GM18858 (cell line): Measurements from ENCODE around the gene SPOCK1.
"Not testable (repeated sequence)": the region's sequence is repeated elsewhere in the genome, so short reads cannot be mapped to it uniquely, and the experiment has no call there.

Experiments used
- ATAC-seq: cut with Tn5 transposase; IDR thresholded peaks from one replicate; pipeline ENCODE4 v1.9.1; 2021; ENCODE audit not compliant: unreplicated experiment

Gene SPOCK1

DNA sequence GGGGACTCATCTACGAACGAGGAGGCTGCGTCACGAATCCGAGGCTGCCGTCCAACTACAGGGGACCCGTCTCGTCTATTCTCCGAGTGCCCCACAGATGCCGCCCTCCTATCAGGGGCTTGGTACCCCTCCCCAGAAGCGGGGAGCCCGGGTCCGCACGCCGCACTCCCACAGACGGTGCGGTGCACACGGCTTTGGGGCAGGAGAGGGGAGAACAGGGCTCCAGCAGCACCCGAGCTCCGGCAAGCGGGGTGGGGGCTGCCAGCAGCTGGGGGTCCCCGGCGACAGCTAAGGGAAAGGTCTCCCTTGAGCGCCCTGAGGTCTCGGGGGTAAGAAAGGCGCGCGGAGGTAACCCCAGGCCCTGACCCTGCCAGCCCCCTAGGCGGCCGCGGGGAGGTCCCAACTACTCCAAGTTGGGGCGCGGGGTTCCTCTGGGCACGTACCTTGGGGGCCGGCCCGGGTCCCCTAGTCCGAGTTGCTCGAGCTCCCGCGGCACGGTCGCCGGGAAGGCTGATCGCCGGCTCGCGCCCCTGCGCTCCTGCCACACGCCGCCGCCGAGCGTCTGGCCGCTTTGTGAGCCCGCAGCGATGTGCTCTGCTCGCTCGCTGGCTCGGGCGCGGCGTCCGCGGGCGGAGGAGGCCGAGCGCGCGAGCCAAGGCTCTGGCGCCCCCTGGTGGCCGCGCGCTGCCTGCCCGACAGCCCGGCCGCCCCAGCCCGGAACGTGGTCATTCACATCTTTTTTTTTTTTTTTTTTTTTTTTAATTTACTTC, at the start of gene SPOCK1:
TSS of gene SPOCK1 (minus strand) at position 591 of the 770 bp plus-strand sequence.
- peak; percentile 71 for ATAC-seq

DNA sequence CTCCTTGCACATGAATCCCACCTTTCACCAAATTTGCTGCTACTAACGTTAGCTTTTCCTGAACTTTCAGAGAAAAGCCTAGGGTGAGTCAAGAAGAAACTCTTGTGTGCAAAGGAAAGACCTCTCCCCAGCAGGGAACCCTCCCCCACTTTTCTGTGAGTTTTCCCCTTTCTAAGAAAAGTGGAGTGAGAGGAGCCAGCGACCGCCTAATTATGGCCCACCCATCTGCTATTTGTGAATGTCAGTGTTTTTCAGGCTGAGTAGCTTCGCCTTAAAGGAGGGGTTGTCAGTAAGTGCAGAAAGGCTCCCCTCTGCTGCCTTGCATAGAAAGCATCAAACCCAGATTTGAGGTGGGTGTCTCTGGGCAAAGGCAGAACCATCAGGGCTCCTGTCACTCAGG, 46.8 kb upstream of the SPOCK1 start:
- no peak for ATAC-seq

DNA sequence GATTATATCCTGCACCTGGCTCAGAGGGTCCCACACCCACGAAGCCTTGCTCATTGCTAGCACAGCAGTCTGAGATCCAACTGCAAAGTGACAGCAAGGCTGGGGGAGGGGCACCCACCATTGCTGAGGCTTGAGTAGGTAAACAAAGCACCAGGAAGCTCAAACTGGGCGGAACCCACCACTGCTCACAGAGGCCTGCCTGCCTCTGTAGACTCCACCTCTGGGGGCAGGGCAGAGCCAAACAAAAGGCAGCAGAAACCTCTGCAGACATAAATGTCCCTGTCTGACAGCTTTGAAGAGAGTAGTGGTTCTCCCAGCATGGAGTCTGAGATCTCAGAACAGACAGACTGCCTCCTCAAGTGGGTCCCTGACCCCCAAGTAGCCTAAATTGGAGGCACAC, 36.3 kb upstream of the SPOCK1 start:
- ATAC-seq, result not testable (repeated sequence)

DNA sequence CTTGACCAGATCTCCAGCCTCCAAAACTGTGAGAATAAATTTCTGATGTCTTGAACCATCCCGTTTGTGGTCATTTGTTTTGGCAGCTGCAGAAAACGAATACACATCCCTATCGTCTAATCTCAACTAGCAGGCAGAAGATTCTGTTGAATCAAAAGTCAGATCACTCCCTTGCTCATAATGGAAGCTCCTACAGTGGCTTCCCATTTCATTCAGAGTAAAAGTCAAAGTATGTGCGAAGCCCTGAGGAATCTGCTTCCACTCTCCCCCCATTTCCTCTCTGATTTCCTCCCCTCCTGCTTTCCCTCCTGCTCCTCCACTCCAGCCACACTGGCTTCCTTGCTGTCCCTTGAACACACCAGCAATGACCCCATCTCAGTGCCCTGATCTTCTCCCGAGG, 34.8 kb upstream of the SPOCK1 start:
- no peak for ATAC-seq

DNA sequence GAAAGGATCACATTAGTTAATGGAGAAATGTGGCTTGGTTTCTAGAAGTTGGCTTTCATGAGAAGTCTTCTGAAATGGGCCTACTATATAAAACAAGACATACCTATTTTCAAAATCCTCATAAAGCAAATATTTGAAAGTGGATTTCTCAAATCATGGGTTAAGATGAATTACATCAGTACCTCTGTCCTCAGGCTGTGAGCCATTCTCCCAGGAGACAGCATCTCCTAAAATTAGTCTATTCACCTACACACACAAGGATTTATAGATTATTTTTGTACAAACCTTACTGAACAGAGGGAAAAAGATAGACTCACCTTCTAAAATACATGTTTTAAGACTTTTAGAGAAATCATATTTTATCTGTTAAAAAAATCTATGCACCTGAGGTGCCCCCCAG, 32.1 kb upstream of the SPOCK1 start:
- no peak for ATAC-seq

DNA sequence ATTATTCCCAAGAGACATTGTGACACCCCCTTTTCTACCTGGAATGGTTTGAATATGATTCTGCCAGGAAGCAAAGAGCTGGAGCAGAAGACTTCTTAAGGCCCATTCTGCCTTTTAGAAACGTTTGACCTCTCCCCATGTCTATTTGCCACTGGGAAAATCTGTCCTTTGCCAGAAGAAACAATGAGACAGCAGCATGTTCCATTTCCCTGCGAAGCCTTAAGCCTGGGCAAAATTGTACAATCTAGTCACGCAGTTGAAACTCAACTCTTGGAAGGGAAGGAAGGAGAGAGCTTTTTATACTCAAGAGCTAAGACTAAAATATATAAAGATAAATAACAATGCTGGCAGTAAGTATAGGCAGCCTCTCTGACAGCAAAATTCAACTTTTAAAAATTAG, 22.1 kb upstream of the SPOCK1 start:
- no peak for ATAC-seq

DNA sequence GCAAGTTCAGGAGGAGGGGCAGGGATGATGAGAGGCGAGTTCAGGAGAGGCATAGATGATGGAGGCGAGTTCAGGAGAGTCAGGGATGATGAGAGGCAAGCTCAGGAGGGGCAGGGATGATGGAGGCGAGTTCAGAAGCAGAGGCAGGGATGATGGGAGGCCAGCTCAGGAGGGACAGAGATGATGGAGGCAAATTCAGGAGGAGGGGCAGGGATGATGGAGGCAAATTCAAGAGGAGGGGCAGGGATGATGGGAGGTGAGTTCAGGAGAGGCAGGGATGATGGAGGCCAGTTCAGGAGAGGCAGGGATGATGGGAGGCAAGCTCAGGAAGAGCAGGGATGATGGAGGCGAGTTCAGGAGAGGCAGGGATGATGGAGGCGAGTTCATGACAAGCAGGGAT, 17.8 kb upstream of the SPOCK1 start:
- ATAC-seq, result no peak

DNA sequence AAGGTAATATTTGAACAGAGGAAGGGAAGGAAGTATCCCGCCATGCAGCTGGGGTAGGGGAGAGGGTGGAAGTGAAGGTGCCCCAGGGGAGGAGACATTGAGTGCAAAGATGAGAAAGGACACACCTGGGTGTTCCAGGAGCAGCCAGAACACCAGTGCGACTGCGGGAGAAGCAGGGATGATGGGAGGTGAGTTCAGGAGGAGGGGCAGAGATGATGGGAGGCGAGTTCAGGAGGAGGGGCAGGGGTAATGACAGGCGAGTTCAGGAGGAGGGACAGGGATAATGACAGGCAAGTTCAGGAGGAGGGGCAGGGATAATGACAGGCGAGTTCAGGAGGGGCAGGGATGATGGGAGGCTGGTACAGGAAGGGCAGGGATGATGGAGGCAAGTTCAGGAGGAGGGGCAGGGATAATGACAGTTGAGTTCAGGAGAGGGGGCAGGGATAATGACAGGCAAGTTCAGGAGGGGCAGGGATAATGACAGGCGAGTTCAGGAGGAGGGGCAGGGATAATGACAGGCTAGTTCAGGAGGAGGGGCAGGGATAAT, 17.2 kb upstream of the SPOCK1 start:
- ATAC-seq, result no peak

DNA sequence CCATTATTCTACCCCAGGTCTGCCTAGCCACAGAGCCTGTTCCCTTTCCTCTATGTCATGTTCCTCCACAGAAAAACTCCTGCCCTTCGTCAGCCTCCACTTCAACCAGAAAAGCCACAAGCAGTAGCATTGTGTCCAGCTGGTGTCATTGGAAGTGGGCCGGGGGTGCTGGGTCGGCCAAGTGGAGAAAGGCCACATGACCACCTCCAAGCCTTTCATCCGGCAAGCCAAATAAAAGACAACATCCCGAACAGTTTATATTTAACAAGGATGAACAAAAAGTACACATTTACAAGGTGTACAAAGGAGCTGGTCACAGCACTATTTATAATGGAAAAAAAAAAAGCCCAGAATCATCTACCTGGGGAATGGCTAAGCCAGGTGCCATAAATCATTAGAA, 16.1 kb upstream of the SPOCK1 start:
- no peak for ATAC-seq

DNA sequence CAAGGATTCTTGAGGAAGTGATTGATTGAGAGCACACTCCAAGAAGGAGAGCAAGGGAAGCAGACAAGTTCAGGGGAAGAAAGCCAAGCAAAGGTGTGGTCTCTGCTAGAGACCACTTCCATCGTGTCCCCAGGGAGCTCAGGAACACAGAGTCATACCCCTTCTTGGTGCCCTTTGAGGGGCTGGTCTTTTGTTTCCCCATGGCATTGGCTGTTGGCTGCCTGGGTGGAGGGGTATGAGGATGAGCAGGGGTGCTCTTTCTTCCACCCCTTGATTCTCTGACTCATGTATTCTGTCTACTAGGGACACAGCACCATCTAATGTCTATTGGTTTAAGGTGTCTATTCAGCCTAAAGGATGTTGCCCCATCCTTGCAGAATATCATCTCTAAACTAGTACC, 11.5 kb upstream of the SPOCK1 start:
- no peak for ATAC-seq

DNA sequence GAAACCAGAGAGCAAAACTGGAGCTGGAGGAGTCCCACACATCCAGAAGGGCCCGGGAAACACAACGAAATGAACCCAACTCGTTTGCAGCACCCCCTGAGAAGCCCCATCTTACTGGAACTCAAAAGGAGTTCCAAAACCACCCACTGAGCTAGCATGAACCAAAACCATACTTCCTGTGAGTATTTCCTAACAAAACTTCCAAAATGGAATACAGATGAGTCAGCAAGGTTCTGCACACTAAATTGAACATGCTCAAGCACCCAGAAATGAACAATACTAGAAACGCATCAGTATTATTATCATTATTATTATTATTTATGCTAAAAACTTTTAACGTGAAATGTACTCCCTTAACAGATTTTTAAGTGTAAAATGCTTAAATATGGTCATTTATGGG, 8.0 kb upstream of the SPOCK1 start:
- ATAC-seq, result no peak

DNA sequence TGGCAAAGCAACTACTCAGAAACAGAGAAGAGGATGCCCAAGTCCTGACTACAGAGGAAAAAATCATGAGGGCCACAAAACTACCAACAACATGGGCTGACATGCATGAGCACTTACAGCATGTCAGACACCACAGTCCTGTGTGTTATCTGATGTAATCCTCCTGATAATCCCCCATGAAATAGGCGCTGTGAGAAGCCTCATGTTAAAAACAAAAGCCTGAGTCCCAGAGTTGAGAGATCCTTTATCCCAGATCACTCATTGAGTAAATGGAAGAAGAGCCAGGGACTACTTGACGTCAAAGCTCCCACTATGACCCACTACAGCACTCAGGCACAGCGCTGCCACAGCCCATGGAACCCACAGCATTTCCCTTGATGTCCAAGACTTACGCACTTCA, 7.2 kb upstream of the SPOCK1 start:
- ATAC-seq, result no peak

DNA sequence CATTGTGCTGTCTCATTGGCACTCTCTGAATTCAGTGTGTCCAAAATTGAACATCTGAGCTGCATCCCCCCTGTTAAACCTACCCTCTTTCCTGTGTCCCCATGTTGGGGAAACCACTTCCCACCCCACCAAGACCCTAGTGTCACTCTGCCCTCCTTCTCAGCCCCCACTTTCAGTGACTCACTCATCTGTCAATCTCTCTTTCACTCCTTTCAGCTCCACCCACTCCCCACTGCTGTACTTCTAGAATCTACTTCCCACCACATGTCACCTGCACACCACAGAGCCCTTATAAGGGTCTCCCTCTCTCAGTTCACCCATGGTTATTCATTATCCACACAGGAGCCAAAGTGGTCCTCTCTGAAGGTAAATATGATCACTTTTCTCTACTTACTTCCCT, 5.8 kb upstream of the SPOCK1 start:
- ATAC-seq, result no peak

DNA sequence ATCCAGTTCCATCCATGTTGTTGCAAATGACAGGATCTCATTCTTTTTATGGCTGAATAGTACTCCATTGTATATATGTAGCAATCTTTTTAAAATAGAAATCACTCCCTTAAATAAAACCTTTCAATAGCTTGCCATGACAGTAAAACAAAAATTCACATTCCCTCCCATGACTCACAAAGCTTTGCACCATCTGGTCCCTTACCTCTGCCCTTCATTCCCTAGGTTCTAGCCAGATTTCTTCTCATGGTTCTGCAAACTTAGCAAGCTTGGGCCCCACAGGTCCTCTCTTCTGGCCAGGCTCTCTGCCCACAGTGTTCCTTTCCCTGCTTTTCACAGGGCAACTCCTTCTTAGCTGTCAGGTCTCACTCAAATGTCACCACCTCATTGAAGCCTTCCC, 4.3 kb upstream of the SPOCK1 start:
- ATAC-seq, result no peak

DNA sequence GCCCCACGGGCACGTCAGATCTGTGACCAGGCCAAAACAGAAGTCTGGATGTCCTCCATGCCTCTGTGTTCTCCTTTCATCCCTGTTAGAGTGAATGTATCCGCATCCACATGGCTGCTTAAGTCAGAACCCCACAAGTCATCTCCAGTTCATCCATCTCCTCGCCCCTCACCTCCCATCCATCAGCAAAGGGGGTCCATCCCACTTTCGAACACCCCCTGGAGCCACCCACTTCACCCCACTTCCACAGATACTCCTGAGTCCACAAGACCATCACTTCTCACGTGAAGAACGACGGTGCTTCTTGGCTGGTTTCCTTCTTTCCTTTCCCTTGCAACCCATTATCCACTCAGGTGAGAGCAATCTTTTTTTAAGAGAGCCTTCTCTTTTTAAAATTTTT, 3.5 kb upstream of the SPOCK1 start:
- no peak for ATAC-seq

DNA sequence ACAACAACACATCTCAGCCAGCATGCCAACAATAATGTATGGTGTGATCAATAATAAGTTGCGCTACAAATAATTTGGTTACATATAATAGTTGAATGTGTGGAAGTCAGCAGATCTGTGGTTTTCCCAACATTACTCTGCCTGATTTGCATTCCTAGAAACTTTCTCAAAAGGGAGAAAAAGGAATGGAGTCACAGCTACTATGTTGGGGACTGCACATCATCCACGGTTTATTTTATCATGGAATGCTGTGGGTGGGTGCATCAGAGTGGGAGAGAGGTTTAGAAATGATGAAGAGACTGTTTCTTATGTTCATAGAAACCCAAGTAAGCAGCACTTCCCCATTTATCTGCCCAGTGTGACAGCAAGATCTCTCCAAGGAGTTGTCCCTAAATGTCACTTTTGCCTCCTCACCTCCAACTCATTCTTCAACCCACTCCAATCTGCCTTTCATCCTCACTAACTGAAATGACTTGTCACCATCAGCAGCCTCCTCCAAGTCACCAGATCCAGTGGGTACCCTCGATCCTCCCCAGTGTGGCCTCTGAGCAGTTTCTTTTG, 2.8 kb upstream of the SPOCK1 start:
- no peak for ATAC-seq

DNA sequence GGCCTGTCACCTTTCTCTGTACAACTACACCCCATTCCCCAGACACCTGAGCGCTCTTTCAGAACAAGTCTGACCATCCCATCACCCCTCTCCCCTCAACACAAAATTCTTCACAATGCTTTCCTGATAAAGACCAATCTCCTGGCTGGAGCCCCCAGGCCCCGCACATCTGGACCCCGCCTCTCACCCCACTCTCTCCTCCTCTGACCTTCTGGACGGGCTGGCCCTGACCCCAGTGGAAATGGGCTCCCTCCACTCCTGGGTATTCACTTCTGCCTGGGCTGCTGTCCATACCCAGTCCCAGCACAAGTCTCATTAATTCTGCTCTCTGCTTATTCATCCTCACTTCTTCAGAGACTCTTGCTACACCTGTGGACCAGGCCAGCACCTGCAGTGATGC, 2.1 kb upstream of the SPOCK1 start:
- no peak for ATAC-seq

DNA sequence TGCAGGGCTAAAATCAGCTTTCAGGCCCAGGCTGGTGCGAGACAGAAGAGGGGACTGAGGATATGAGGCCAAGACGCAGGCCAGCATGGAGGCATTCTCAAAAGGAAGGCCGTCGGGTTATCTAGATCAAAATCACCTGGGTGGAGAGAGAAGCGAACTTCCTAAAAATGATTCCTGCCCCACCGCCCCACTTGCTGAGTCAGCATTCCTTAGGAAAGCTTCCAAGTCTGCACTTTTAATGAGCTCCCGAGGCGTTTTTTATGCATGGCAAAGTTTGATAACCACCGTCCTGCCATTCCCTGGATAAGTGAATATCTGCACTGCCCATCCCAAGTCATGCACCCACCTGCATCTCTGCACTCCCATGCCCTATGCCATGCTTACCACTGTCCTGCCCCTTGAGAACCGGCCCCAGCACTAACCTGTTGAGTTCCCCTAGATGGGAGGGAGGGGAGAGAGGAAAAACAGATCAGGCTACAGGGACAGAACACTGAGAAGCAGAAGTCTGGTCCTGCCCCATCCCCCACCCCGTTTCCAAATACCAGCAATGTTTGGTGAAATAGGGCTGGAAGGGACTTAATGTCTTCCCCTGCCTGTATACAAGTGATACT, 1.6 kb upstream of the SPOCK1 start:
- no peak for ATAC-seq

DNA sequence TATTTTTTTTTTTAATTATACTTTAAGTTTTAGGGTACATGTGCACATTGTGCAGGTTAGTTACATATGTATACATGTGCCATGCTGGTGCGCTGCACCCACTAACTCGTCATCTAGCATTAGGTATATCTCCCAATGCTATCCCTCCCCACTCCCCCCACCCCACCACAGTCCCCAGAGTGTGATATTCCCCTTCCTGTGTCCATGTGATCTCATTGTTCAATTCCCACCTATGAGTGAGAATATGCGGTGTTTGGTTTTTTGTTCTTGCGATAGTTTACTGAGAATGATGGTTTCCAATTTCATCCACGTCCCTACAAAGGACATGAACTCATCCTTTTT, 351 bp upstream of the SPOCK1 start:
- not testable (repeated sequence) for ATAC-seq

DNA sequence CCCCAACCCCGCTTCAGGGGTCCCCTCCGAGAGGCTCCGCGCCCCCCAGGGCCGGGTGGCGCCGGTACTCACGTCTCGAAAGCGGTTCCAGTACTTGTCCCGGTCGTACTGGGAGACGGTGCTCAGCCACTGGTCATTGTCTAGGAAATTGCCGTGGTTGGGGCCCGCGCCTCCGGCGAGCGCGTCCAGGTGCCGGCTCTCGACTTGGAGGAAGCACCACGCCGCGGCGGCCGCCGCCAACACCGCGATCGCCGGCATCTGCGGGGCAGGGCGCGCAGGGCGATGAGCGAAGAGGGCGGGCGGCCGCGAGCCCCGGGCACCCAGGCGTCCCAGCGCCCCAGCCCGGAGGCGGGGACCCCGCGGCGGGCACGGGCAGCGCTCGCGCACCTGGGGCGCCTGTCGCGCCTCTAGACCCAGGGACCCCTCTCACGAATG, 808 bp downstream of the SPOCK1 start:
- no peak for ATAC-seq

DNA sequence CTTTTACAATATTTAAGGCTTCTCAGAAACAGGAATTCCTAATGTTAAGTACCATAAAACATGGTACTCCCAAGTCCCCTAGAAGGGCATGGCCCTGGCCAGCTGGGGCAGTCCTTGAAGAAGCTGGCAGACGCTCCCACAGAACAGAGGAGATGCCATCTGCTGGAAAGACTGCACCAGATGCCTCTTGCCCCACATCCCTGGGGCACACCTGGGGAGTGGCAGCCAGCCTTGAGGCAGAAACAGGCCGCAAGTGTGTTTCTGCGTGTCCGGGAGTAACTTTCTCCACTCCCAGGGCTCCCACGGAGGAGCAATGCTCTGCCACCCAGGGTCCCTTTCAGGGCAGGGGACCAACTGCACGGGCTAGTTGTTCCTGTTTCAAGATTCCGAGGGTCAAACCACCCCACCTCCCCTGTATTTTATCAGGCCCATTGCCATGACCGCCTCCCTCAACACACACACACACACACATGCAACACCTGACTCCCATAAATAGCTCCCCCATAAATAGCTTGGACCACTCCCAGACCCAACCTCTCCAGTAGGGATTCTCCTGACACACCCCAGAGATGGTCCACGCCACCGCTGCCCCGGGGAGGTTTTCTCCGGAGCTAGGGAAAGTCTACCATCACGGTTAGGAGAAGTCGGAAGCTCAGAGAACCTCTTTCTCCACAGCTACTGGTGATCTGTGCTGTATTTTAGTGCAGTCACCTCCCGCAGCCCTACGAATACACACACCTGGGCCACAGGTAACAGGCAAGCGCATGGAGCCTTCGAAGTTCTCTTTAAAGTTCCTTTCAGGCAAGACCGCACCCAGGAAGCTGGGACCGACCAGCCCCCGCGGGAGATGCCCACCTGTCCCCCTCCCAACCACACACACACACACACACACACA, 1.5 kb downstream of the SPOCK1 start:
- ATAC-seq, result no peak
